NT2/D1 (cell line): ENCODE data around the gene SCAMP1.

Experiments used
- SUZ12 ChIP-seq: IDR thresholded peaks from 2 replicates; pipeline ENCODE4 v1.6.1; 2011; ENCODE audit not compliant: insufficient read length, insufficient read depth; ENCODE audit errors: extremely low read depth
- YY1 ChIP-seq: IDR thresholded peaks from 2 replicates; pipeline ENCODE4 v1.6.1; 2011; ENCODE audit not compliant: insufficient read length, insufficient read depth
- ZNF274 ChIP-seq: IDR thresholded peaks from 2 replicates; pipeline ENCODE4 v1.6.1; 2011; ENCODE audit warnings: mild to moderate bottlenecking, low read depth, low read length

GRCh38 chr5:78404682-78405293 is 44.4 kb downstream of the SCAMP1 start:
- TF ChIP-seq ZNF274 (no peak), YY1 (no peak), SUZ12 (no peak)
